Measurements from ENCODE around the gene UNC5A.

GRCh38 chr5:176793343-176793699, 17.0 kb upstream of the UNC5A start:
- TF ChIP-seq ZNF350 (tag by site-specific recombination; IDR thresholded peaks at IDR 0.05) (no peak), CTCF (tag by site-specific recombination; IDR thresholded peaks at IDR 0.05) (no peak), ZNF76 (tag by site-specific recombination; IDR thresholded peaks at IDR 0.05; ENCODE audit: borderline replicate concordance, low read depth) (no peak)
